ENCODE data around the gene NMNAT3.

Gene NMNAT3

DNA sequence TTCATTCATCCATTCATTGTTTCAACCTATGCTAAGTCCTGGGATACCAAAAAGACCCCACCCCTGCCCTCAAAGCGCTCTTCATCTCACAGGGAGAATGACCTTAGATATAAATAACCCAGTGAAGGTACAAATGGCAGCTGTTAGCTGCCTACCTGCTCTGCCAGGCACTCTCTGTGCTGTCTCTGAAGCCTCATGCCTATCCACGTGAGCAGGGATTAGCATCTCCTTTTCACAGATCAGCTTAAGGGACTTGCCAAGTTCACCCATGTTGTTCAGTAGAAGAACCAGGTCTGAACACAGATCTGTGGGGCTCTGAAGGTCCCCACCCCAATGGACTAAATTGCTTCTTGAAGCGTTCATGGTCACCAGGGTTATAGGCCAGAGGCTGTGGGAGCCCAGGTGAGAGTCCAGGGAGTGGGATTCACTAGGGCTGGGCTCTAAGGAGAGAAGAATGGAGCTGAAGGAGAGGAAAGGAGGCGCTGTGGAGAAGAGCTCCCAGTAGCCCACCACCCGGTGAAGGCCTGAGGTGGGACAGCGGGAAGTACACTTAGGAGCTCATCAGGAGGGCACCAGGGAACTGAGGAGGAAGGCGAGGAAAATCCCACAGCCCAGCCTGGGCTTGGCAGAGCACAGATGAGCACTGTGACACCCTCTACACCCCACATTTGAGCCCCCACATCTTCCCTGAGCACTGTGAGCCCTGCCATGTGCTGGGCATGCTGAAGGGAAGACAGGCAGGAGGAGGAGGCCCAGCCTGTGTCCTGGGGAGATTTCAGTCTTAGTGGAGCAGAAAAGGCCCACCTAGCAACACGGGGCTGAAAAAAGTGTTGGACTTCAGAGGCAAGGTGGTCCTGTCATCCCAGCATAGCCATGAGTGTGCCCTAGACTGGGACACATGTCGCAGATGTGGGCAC lies 158.6 kb downstream of the NMNAT3 start:
- DNase-seq: no peak

DNA sequence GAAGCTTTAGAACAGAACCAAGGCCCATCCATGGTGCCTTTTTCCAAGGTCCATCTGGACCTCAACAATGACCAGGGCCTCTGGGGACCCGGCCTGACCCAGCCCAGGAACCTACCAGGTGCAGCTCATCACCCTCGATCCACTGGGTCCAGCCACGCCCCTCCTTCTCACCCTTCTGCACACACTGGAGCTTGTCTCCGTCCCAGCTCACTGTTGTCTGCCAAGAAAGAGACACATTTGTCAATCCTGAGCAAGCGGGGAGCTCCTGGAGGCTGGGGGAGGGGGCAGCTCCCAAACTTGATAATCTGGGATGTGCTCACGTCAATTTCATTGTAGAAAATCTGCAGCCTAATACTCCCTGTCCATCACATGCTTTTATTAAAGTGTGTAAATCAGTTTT lies 159.5 kb downstream of the NMNAT3 start:
- DNase-seq: no peak

DNA sequence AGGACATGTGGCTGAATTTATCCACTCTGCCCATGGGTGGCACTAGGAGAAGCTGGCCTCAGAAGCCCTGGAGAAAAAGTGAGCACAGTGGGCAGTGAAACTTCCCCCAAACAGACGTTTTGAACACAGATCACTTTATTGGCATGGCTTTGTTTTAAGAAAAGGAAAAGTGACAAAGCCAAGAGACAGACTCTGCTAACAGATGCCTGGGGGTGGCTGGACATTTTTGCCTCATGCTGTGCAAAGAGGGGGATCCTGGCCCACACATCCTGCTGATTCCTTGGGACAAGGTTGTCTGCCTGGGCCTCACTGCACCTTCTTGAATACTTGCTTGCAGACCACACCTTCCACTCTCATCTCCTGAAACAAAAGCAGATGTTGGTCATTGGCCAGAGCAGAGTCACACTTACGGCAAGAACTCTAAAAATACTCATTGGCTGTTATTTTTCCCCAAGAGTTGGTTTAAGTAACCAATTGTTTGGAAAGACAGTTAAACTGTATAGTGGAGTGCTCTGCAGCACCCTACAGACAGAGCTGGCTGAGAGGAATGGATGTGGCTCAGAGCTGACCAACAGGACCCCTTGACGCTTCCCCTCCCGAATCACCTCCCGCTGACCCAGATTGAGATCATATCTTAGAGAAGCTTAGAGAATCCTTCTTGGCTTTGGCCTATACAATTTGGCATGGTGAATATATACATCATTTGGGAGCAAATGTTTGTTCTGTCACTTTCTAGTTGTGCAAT lies 160.3 kb downstream of the NMNAT3 start:
- DNase-seq: peak; percentile 52

DNA sequence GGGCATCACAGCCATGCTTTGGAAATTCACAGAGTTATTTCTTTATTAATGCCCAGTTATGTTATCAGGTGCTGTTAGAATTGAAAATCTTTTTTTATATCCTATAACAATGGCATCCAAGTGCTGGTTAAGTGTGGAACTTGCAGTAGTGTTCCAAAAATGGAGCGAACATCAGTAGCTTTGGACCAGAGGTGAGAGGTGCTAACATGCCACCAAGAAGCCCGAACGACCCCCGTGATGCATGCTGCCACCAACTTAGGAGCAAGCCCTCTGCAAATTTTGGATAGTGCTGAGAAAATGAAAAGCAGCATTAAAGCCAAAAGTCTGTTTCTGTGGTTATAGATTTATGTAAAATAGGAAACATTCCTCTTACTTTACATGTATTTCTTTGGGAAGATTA lies 163.0 kb downstream of the NMNAT3 start:
- DNase-seq: no peak
